ENCODE data around the gene YWHAE. TPM values are rescaled to one million over a fixed set of nuclear protein-coding genes. Genes with fewer than 3 reads are reported as not detected.

Gene YWHAE
- polyA plus RNA-seq, 2 donors, result 246 to 324 TPM

- Histone ChIP-seq H3K4me3 (ENCODE audit: low read depth in 1 of 2, low read length in 2 of 2) (no peak overlapping the region), H3K27ac (ENCODE audit: low read depth in 2 of 2, low read length in 1 of 2) (no peak overlapping the region), H3K27me3 (ENCODE audit: control insufficient read depth in 1 of 2, insufficient read depth in 2 of 2, low read length in 2 of 2) (no peaks in the 10 kb centered on the region), H3K9me3 (ENCODE audit: control insufficient read depth in 2 of 2, insufficient read depth in 1 of 2, low read depth in 1 of 2, low read length in 1 of 2) (no peaks in the 10 kb centered on the region), H3K4me1 (ENCODE audit: control insufficient read depth in 2 of 2, insufficient read depth in 2 of 2, low read length in 1 of 2) (no peaks in the 10 kb centered on the region), H3K36me3 (ENCODE audit: control insufficient read depth in 2 of 2, insufficient read depth in 2 of 2, low read length in 1 of 2) (no peaks in the 10 kb centered on the region)
- WGBS, 2 donors, result 81 to 85% methylated on average over 19 of the region's 19 CpGs
Observed at GRCh38 chr17:1304962-1305563, 95.0 kb downstream of the YWHAE start.

DNA sequence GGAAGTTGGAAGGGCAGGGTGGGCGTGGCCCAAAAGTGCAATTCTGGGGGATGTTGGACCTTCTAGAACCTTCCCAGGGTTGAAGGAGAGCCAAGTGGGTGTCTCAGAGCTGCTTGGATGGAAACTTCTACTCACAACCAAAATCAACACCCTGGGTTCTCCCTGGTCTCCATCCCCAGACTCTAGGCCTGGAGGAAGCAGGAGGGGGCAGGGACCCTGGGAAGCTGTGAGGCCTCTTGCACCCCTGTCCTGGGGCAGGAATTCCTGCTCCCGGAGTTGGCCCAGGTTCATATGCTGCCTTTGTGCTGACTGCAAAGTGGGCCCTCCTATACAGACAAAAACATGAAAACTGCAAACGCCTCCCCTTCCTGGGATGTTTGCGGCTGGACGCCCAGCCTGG lies 95.5 kb downstream of the YWHAE start:
- Histone ChIP-seq H3K9me3 (ENCODE audit: control insufficient read depth in 2 of 2, insufficient read depth in 1 of 2, low read depth in 1 of 2, low read length in 1 of 2) (no peaks in the 10 kb centered on the region), H3K36me3 (ENCODE audit: control insufficient read depth in 2 of 2, insufficient read depth in 2 of 2, low read length in 1 of 2) (no peaks in the 10 kb centered on the region), H3K27ac (ENCODE audit: low read depth in 2 of 2, low read length in 1 of 2) (no peak overlapping the region), H3K4me1 (ENCODE audit: control insufficient read depth in 2 of 2, insufficient read depth in 2 of 2, low read length in 1 of 2) (no peaks in the 10 kb centered on the region), H3K27me3 (ENCODE audit: control insufficient read depth in 1 of 2, insufficient read depth in 2 of 2, low read length in 2 of 2) (no peaks in the 10 kb centered on the region), H3K4me3 (ENCODE audit: low read depth in 1 of 2, low read length in 2 of 2) (no peak overlapping the region)
- 81 to 82% methylated on average over 5 of the region's 5 CpGs for WGBS, 2 donors

DNA sequence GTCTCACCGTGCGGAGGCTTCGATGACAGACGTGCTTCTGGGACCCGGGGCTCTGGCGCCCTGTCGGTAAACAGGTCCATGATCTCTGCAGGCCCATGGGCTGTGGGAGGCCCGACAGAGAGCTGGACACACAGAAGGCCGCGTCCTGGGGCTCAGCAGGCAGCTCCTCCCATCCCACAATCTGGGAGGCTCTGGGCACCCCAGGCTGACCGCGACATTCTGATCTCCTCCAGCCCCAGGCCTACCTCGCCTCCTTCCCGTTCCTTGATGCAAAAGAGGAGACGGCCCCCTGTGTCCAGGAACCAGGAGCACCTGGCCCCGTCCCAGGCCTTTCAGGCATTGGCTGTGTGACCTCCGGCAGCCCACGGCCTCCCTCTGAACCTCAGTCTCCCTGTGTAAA lies 97.3 kb downstream of the YWHAE start:
- Histone ChIP-seq H3K4me3 (ENCODE audit: low read depth in 1 of 2, low read length in 2 of 2) (no peak overlapping the region), H3K27ac (ENCODE audit: low read depth in 2 of 2, low read length in 1 of 2) (no peak overlapping the region), H3K36me3 (ENCODE audit: control insufficient read depth in 2 of 2, insufficient read depth in 2 of 2, low read length in 1 of 2) (no peaks in the 10 kb centered on the region), H3K27me3 (ENCODE audit: control insufficient read depth in 1 of 2, insufficient read depth in 2 of 2, low read length in 2 of 2) (no peaks in the 10 kb centered on the region), H3K4me1 (ENCODE audit: control insufficient read depth in 2 of 2, insufficient read depth in 2 of 2, low read length in 1 of 2) (peaks cover 0 to 3% of the 10 kb centered on the region in 2 donors), H3K9me3 (ENCODE audit: control insufficient read depth in 2 of 2, insufficient read depth in 1 of 2, low read depth in 1 of 2, low read length in 1 of 2) (no peaks in the 10 kb centered on the region)
- 83 to 86% methylated on average over 18 of the region's 18 CpGs for WGBS, 2 donors

GRCh38 chr17:1301546-1301945 lies 98.5 kb downstream of the YWHAE start:
- Histone ChIP-seq H3K27me3 (ENCODE audit: control insufficient read depth in 1 of 2, insufficient read depth in 2 of 2, low read length in 2 of 2) (no peaks in the 10 kb centered on the region), H3K9me3 (ENCODE audit: control insufficient read depth in 2 of 2, insufficient read depth in 1 of 2, low read depth in 1 of 2, low read length in 1 of 2) (no peaks in the 10 kb centered on the region), H3K4me1 (ENCODE audit: control insufficient read depth in 2 of 2, insufficient read depth in 2 of 2, low read length in 1 of 2) (peaks cover 0 to 3% of the 10 kb centered on the region in 2 donors), H3K4me3 (ENCODE audit: low read depth in 1 of 2, low read length in 2 of 2) (no peak overlapping the region), H3K27ac (ENCODE audit: low read depth in 2 of 2, low read length in 1 of 2) (no peak overlapping the region), H3K36me3 (ENCODE audit: control insufficient read depth in 2 of 2, insufficient read depth in 2 of 2, low read length in 1 of 2) (no peaks in the 10 kb centered on the region)
- 69 to 78% methylated on average over 14 of the region's 14 CpGs for WGBS, 2 donors

DNA sequence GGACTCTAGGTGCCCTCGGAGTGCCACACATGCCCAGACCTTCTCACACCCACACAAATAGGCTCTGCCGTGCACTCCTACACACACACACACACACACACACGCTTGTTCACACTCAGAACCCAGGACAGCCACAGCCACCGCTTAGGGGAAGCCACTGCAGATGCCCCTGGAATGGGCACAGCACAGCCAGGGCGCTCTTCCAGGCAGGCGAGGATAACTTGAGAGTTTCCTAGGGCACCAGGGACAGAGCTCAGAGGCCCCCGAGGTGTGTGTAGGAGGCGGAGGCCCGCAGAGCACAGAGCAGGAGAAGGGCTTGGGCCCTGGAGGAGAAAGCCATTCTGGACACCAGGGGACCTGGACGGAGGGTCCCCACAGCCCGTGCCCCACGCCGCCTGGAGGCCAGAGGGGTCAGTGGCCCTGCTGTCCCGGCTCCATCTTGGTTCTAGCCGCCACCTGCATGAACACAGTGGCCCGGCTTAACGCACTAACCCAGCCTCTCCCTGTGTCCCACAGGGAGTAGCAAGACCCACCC lies 99.6 kb downstream of the YWHAE start:
- Histone ChIP-seq H3K36me3 (ENCODE audit: control insufficient read depth in 2 of 2, insufficient read depth in 2 of 2, low read length in 1 of 2) (no peaks in the 10 kb centered on the region), H3K27me3 (ENCODE audit: control insufficient read depth in 1 of 2, insufficient read depth in 2 of 2, low read length in 2 of 2) (no peaks in the 10 kb centered on the region), H3K9me3 (ENCODE audit: control insufficient read depth in 2 of 2, insufficient read depth in 1 of 2, low read depth in 1 of 2, low read length in 1 of 2) (no peaks in the 10 kb centered on the region), H3K27ac (ENCODE audit: low read depth in 2 of 2, low read length in 1 of 2) (no peak overlapping the region), H3K4me3 (ENCODE audit: low read depth in 1 of 2, low read length in 2 of 2) (no peak overlapping the region), H3K4me1 (ENCODE audit: control insufficient read depth in 2 of 2, insufficient read depth in 2 of 2, low read length in 1 of 2) (peaks cover 0 to 3% of the 10 kb centered on the region in 2 donors)
- WGBS, 2 donors, result 85 to 87% methylated on average over 17 of the region's 17 CpGs

DNA sequence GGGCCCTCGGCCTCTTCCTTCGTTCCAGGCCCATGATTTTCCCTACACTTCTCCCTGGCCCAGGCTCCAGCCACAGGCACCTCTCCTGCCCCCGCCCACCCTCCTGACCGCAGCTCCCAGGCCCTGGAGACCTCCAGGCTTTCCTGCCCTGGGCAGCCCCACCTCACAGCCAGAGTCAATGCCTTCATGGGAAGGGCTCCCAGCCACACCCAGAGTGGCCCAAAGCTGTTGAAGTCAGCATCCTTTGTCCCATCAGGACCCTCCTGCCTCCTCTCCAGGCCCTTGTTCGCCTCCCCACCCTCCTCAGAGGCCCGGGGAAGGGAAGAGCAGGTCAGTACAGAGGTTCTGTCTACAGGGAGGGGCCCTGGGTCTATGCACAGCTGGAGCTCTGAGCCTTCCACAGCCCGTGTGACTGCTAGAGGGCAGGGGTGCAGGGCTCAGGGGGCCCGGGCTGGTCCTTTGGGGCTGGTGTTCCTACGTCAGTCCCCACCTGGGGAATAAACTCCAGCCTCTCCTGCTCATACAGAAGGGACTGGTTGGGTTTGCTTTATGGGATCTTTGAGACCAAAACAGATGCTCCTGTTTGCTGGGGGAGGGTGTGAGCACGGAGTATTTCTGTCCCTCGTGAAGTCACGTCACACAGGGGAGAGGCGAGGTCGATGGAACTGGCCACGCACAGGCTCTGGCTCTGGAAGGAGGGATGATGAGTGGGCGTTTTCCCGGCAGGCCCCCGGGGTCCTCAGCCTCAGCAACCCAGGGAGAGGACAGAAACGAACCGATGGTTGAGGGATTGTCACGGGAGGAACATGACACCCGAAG lies 100.3 kb downstream of the YWHAE start:
- no peaks in the 10 kb centered on the region for H3K36me3 ChIP-seq (ENCODE audit: control insufficient read depth in 2 of 2, insufficient read depth in 2 of 2, low read length in 1 of 2)
- WGBS, 2 donors, result 78 to 79% methylated on average over 22 of the region's 22 CpGs
- no peak overlapping the region for H3K4me3 ChIP-seq (ENCODE audit: low read depth in 1 of 2, low read length in 2 of 2)
- H3K27ac ChIP-seq (ENCODE audit: low read depth in 2 of 2, low read length in 1 of 2), result no peak overlapping the region
- H3K4me1 ChIP-seq (ENCODE audit: control insufficient read depth in 2 of 2, insufficient read depth in 2 of 2, low read length in 1 of 2), result peaks cover 0 to 3% of the 10 kb centered on the region in 2 donors
- no peaks in the 10 kb centered on the region for H3K27me3 ChIP-seq (ENCODE audit: control insufficient read depth in 1 of 2, insufficient read depth in 2 of 2, low read length in 2 of 2)
- no peaks in the 10 kb centered on the region for H3K9me3 ChIP-seq (ENCODE audit: control insufficient read depth in 2 of 2, insufficient read depth in 1 of 2, low read depth in 1 of 2, low read length in 1 of 2)

GRCh38 chr17:1298606-1299005 lies 101.4 kb downstream of the YWHAE start:
- peaks cover 0 to 3% of the 10 kb centered on the region in 2 donors for H3K4me1 ChIP-seq (ENCODE audit: control insufficient read depth in 2 of 2, insufficient read depth in 2 of 2, low read length in 1 of 2)
- no peaks in the 10 kb centered on the region for H3K27me3 ChIP-seq (ENCODE audit: control insufficient read depth in 1 of 2, insufficient read depth in 2 of 2, low read length in 2 of 2)
- no peaks in the 10 kb centered on the region for H3K36me3 ChIP-seq (ENCODE audit: control insufficient read depth in 2 of 2, insufficient read depth in 2 of 2, low read length in 1 of 2)
- no peak overlapping the region for H3K4me3 ChIP-seq (ENCODE audit: low read depth in 1 of 2, low read length in 2 of 2)
- 14 to 15% methylated on average over 24 of the region's 24 CpGs for WGBS, 2 donors
- no peaks in the 10 kb centered on the region for H3K9me3 ChIP-seq (ENCODE audit: control insufficient read depth in 2 of 2, insufficient read depth in 1 of 2, low read depth in 1 of 2, low read length in 1 of 2)
- no peak overlapping the region for H3K27ac ChIP-seq (ENCODE audit: low read depth in 2 of 2, low read length in 1 of 2)

Other genes with a start within 250 kb of the YWHAE start
- gene ABR, start 220.2 kb downstream of the YWHAE start, polyA plus RNA-seq, result 10 to 100 TPM; 48.6 to 57.7 TPM
- not detected for gene BHLHA9, start 129.8 kb downstream of the YWHAE start, polyA plus RNA-seq
- gene TRARG1, start 120.6 kb downstream of the YWHAE start, polyA plus RNA-seq, result under 1 TPM; 0.04 to 0.08 TPM
- gene CRK, start 56.0 kb upstream of the YWHAE start, polyA plus RNA-seq, result 10 to 100 TPM; 17.8 to 23.8 TPM
- 10 to 100 TPM; 42.0 to 45.0 TPM for gene MYO1C, start 92.5 kb upstream of the YWHAE start, polyA plus RNA-seq
- gene INPP5K, start 116.4 kb upstream of the YWHAE start, polyA plus RNA-seq, result 10 to 100 TPM; 16.1 to 19.5 TPM
- 10 to 100 TPM; 16.5 to 36.7 TPM for gene PITPNA, start 162.6 kb upstream of the YWHAE start, polyA plus RNA-seq
- gene SLC43A2, start 228.6 kb upstream of the YWHAE start, polyA plus RNA-seq, result 1 to 10 TPM; 2.1 to 2.2 TPM
- 1 to 10 TPM; 2.8 TPM for gene SCARF1, start 245.5 kb upstream of the YWHAE start, polyA plus RNA-seq
- gene RILP, start 249.6 kb upstream of the YWHAE start, polyA plus RNA-seq, result 1 to 10 TPM; 4.6 to 6.0 TPM

Data from esophagus (tissue), 2 donors.